Germinal center (tissue), 1 donor: ENCODE measurements around the gene WDR90.

ENCODE experiments used
- DNase-seq: peaks from one replicate; pipeline ENCODE4 v3.0.0; 2012; ENCODE audit warnings: mixed read lengths, low spot score

The WDR90 gene

GRCh38 chr16:660459-661183 is 11.5 kb downstream of the WDR90 start:
- DNase-seq = peak; percentile 91

DNA sequence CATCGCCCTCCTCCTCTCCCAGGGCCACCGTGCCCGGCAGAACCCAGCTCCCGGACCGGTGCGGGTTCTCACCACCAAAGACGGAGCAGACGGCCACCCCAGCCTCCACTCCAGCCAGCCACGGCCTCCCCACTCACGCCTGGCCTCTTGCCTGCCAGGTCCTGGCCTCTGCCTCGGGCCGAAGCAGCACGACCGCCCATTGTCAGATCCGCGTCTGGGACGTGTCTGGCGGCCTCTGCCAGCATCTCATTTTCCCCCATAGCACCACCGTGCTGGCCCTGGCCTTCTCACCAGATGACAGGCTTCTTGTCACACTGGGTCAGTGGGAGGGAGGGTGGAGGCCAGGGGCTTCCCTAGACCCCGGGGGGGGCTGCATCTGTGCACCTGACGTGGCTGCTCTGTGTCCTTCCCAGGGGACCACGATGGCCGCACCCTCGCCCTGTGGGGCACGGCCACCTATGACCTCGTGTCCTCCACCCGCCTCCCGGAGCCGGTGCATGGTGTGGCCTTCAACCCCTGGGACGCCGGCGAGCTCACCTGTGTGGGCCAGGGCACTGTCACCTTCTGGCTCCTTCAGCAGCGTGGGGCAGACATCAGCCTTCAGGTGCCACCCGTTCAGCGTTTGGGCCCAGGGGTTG is 12.1 kb downstream of the WDR90 start:
- DNase-seq = no peak

DNA sequence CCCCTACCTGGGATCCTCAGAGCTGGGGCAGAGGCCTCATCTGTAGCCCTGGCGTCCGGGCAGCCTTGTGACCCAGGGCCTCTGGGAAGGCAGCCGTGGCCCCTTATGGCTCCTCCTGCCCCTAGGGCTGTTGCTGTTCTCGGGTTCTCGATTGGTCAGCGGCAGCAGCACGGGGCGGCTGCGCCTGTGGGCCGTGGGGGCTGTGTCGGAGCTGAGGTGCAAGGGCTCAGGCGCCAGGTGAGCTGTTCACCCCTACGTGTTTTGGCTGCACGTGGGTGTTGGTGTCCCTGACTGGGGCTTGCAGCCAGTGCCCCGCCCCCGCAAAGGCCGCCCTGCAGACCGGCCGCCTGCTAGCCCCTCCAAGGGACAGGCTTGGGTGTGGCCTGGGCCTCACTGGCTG is 12.9 kb downstream of the WDR90 start:
- no peak for DNase-seq

DNA sequence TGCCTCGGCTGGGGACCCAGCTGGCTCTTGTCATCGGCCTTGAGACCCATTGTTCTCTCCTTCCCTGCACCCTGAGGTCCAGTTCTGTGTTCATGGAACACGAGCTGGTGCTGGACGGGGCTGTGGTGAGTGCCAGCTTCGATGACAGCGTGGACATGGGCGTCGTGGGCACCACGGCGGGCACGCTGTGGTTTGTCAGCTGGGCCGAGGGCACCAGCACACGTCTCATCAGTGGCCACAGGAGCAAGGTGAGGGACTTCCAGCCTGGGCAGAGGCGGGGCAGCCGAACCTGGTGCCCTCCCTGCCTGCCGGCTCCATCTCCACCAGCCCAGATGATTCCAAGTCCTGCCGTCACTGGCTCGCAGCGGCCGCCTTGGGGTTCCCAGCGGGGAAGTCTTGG is 13.4 kb downstream of the WDR90 start:
- no peak for DNase-seq

DNA sequence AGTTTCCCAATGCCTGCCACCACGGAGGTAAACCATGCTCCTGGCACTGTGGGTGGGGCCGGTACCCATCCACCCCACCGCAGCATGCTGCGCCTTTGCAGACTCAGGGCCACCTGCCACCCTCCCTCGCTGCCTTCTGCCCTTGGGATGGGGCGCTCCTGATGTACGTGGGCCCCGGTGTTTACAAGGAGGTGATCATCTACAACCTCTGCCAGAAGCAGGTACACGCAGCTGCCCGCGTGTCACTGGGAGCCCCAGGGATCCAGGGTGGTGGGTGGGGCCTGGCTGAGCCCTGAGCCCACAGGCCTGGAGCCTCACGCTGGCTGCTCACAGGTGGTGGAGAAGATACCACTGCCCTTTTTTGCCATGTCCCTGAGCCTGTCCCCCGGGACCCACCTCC is 17.4 kb downstream of the WDR90 start:
- no peak for DNase-seq

DNA sequence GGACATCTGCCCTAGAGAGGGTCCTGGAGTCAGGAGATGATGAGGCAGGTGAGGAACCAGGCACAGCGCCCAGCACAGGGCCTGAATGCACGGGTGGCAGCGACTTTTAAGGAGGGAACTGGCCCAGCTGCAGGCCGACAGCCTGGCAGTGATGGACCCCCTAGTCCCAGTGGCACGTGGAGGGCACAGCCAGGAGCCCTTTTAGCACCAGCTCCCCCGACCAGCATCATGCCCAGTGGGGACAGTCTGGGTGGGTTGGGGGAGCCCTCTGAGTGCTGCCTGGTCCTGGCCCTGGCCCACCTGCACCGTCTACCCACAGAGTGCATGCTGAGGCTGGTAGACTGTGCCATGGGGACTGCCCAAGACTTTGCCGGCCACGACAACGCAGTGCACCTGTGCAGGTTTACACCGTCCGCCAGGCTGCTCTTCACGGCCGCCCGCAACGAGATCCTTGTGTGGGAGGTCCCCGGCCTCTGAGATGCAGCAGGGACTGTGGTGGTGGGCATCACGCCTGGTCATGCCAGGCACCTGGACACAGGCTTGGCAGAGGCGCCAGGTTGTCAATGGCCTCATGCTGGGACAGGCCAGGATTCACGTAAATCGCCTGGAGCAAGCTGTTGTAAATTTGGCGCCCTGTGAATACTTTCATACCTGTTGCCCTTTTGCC is 18.1 kb downstream of the WDR90 start:
- no peak for DNase-seq

- DNase-seq = peak; percentile 81
These were observed 18.8 kb downstream of the WDR90 start, which contains the start of gene RHOT2 for GRCh38 chr16:667780-668518. Gene RHOT2, plus strand, starts transcription at chr16:668132. Its CDS starts 68 bp downstream, at chr16:668200.

DNA sequence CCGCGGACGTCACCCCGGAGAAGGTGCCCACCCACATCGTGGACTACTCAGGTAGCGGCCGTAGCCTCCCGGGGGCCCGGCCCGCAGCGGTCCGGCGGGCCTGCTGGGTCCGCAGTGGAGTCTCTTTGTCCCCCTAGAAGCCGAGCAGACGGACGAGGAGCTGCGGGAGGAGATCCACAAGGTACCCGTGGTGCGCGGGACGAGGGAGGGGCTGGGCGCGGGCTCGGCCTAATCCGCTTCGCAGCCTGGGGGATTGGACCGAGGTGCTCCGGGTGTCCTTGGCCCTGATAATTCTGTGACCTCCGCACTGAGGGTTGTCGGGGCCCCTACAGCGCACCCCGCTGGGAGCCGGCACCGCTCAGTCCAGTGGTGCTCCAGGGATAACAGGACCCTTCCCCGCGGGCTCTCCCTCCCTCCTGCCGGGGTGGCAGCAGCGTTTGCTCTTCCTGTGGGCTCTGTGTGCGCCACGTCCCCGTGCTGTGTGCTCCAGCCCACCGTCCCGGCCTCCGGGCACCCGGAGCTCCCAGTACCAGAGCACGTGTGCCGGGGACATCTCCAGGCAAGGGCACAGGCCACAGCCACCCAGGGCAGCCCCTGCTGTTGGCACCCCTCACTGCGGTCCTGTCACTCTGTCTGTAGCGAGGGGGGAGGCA is 19.5 kb downstream of the WDR90 start:
- DNase-seq = no peak

DNA sequence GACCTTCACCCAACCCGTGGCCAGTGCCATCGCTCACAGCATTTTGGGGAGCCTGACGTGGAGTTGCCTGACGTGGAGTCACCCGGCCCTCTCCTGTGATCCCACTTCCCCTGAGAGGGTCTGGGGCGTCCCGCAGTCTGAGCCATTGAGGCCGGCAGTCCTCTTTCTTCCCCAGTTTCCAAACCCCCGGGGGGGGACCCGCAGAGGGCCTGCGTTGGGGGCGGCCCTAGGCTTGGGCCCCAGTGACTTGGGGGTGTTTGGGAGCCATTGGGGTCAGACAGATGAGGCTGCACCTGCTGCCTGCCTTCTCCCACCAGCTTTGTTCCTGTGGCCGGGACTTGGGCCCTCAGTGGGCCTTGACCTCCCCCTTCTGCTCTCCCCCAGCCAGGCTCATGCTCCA is 20.5 kb downstream of the WDR90 start:
- DNase-seq = no peak

DNA sequence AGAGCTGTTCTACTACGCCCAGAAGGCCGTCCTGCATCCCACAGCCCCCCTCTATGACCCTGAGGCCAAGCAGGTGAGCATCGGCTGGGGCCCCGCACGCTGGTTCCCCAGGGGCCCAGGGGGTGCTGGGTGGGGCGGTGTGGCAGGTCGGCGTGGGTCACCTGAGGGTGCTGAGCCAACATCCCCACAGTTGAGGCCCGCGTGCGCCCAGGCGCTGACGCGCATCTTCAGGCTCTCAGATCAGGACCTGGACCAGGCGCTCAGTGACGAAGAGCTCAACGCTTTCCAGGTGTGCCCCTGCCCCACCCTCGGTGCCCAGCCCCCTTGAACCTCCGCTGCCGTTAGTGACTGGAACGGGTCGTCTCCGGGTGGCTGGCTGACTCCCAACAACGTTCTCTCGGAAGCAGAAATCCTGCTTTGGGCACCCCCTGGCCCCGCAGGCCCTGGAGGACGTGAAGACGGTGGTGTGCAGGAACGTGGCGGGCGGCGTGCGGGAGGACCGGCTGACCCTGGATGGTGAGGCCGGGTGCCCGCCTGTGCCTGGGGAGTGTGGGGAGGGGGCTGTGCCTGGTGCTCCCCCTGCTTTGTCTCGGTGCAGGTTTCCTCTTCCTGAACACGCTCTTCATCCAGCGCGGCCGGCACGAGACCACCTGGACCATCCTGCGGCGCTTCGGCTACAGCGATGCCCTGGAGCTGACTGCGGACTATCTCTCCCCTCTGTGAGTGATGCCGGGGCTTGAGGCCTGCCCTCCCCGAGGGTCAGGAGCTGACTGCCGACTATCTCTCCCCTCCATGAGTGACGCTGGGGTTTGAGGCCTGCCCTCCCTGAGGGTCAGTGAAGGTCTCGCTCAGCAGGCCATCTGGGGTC is 21.6 kb downstream of the WDR90 start:
- no peak for DNase-seq

- DNase-seq = no peak
These were observed 22.4 kb downstream of the WDR90 start for GRCh38 chr16:671353-672131.

DNA sequence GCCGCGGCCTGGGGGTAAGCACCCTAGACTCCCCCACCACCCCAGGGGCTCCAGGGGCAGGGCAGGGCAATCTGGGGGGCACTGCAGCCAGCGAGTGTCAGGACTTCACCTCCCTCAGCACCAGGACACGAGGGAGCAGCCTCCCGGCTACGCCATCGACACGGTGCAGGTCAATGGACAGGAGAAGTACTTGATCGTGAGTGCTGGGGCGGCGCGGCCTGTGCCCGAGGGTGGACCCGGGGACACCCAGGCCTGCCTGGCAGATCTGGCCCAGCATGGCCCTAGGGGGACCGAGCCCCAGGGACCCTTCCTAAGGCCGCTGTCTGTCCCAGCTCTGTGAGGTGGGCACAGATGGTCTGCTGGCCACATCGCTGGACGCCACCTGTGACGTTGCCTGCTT is 23.2 kb downstream of the WDR90 start:
- no peak for DNase-seq

GRCh38 chr16:672851-673250 is 23.7 kb downstream of the WDR90 start:
- no peak for DNase-seq

- no peak for DNase-seq
These were observed 24.3 kb downstream of the WDR90 start for GRCh38 chr16:673399-673991.

GRCh38 chr16:674214-674881 is 25.2 kb downstream of the WDR90 start:
- DNase-seq = no peak

GRCh38 chr16:674968-675883 is 26.1 kb downstream of the WDR90 start, which contains the start of gene RHBDL1:
Gene RHBDL1, plus strand, starts transcription at chr16:675671. Its CDS starts 120 bp downstream, at chr16:675791.
- DNase-seq = no peak

GRCh38 chr16:675884-676564 is 26.9 kb downstream of the WDR90 start:
- no peak for DNase-seq

- no peak for DNase-seq
These were observed 27.4 kb downstream of the WDR90 start for GRCh38 chr16:676565-676902.
